K562 (cell line): ENCODE measurements around the gene ZFYVE28. TPM values are rescaled to one million over a fixed set of nuclear protein-coding genes. Genes with fewer than 3 reads are reported as not detected.
A peak's percentile ranks its signal among the peaks of the same experiment; 100 is the strongest.

Experiments used
- ARID2 ChIP-seq: fragments of 450-650 bp; IDR thresholded peaks from 2 replicates; pipeline ENCODE4 v1.6.1; 2017; ENCODE audit warnings: antibody characterized with exemption, mild to moderate bottlenecking
- BDP1 ChIP-seq: IDR thresholded peaks from 3 replicates; pipeline ENCODE4 v1.6.1; 2011; ENCODE audit not compliant: insufficient read length, insufficient read depth
- FUS ChIP-seq: fragments of 200-400 bp; formaldehyde crosslinking; optimal IDR thresholded peaks from 2 replicates; pipeline ENCODE3; 2017; ENCODE audit warnings: low read depth, low read length
- IFI16 ChIP-seq: fragments of 250-450 bp; sonication (Bioruptor Pico); IDR thresholded peaks from 2 replicates; pipeline ENCODE4 v2.1.2; 2022; ENCODE audit warnings: mild to moderate bottlenecking, inconsistent platforms
- KAT7 ChIP-seq: sonication (generic); formaldehyde crosslinking; IDR thresholded peaks from 2 replicates; pipeline ENCODE4 v1.8.0; 2022; ENCODE audit warnings: missing genetic modification reagents, mild to moderate bottlenecking, borderline replicate concordance
- MYBL2 ChIP-seq, 2 experiments: fragments of 450-650 bp in 1 of 2; sonication (generic) in 1 of 2; formaldehyde crosslinking in 1 of 2; IDR thresholded peaks; 2 replicates each; pipeline versions ENCODE4 v1.6.1 to v1.8.1; 2017 to 2022; ENCODE audit warnings: borderline replicate concordance in 1 of 2, inconsistent platforms in 1 of 2, low read depth in 1 of 2, mild to moderate bottlenecking in 1 of 2, missing genetic modification reagents in 1 of 2, moderate library complexity in 1 of 2
- PHTF2 ChIP-seq: fragments of 250-450 bp; sonication (Bioruptor Pico); IDR thresholded peaks from 2 replicates; pipeline ENCODE4 v1.5.0; 2021; ENCODE audit warnings: mild to moderate bottlenecking
- RBM25 ChIP-seq: fragments of 200-400 bp; formaldehyde crosslinking; IDR thresholded peaks from 2 replicates; pipeline ENCODE4 v1.6.1; 2018; ENCODE audit warnings: low read length, low read depth, moderate library complexity; ENCODE audit not compliant: severe bottlenecking
- SMAD2 ChIP-seq: fragments of 150-350 bp; IDR thresholded peaks from 2 replicates; pipeline ENCODE4 v1.6.1; 2014; ENCODE audit warnings: low read depth, mild to moderate bottlenecking, low read length
- SRSF7 ChIP-seq: fragments of 200-400 bp; formaldehyde crosslinking; optimal IDR thresholded peaks from 2 replicates; pipeline ENCODE3; 2017; ENCODE audit warnings: mild to moderate bottlenecking, low read depth, low read length
- ZNF12 ChIP-seq: sonication (generic); formaldehyde crosslinking; IDR thresholded peaks from 2 replicates; pipeline ENCODE4 v1.4.0; 2020; ENCODE audit warnings: mild to moderate bottlenecking, missing genetic modification reagents
- ZNF121 ChIP-seq: sonication (generic); formaldehyde crosslinking; conservative IDR thresholded peaks from 2 replicates; pipeline ENCODE4 v1.8.0; 2022; ENCODE audit warnings: missing genetic modification reagents
- ZNF41 ChIP-seq: fragments of 250-450 bp; sonication (Bioruptor Pico); conservative IDR thresholded peaks from 2 replicates; pipeline ENCODE4 v1.4.0; 2020; ENCODE audit warnings: mild to moderate bottlenecking
- ZNF507 ChIP-seq: conservative IDR thresholded peaks from 2 replicates; pipeline ENCODE4 v1.6.1; 2017; ENCODE audit warnings: missing genetic modification characterization, missing compliant biosample characterization
- ZNF551 ChIP-seq: fragments of 250-450 bp; sonication (Bioruptor Pico); IDR thresholded peaks from 2 replicates; pipeline ENCODE4 v1.5.0; 2021; ENCODE audit warnings: mild to moderate bottlenecking, moderate library complexity
- ZNF76 ChIP-seq: fragments of 250-450 bp; sonication (Bioruptor Pico); IDR thresholded peaks from 2 replicates; pipeline ENCODE4 v1.4.0; 2020; ENCODE audit warnings: mild to moderate bottlenecking, moderate library complexity, borderline replicate concordance
- ZNF778 ChIP-seq: fragments of 450-650 bp; formaldehyde crosslinking; IDR thresholded peaks from 2 replicates; pipeline ENCODE4 v1.4.0; 2020; ENCODE audit warnings: mild to moderate bottlenecking, moderate library complexity
- polyA plus RNA-seq, 8 experiments: library from polyadenylated mRNA; depleted of rRNA in 4 of 8; stranded (reverse) in 5 of 8; unstranded in 3 of 8; fragments of >200 nt; fragmentation: Nextera tagmentation in 2 of 8; fragmentation: Illumina TruSeq in 1 of 8; extraction: Ambion mirVana in 2 of 8; extraction: Trizol in 1 of 8; gene quantifications; 2 replicates each; pipeline versions ENCODE4 v1.2.1 to v1.2.3, GENCODE V29; 2011 to 2014; ENCODE audit warnings: inconsistent platforms in 1 of 8, missing spikeins in 1 of 8
- total RNA-seq, 7 experiments: library from RNA; depleted of rRNA in 6 of 7; stranded (reverse); fragments of >200 nt in 6 of 7; fragmentation: Illumina TruSeq in 2 of 7; extraction: Trizol in 2 of 7; gene quantifications; 2 replicates each; pipeline versions ENCODE4 v1.2.1 to v1.2.3, GENCODE V29; 2011 to 2021; ENCODE audit warnings: low replicate concordance in 1 of 7
- TF ChIP-seq, protein P1 (sequence below), 2 experiments: IDR thresholded peaks; 2 replicates each; pipeline ENCODE4 v1.6.1; 2011; ENCODE audit warnings: borderline replicate concordance in 1 of 2, control low read depth in 1 of 2, low read depth in 1 of 2, low read length in 1 of 2, mild to moderate bottlenecking in 1 of 2, mixed read lengths in 1 of 2, moderate library complexity in 1 of 2; ENCODE audit not compliant: insufficient read depth in 1 of 2, insufficient read length in 1 of 2, poor library complexity in 1 of 2, severe bottlenecking in 1 of 2; ENCODE audit errors: extremely low read depth in 1 of 2
- TF ChIP-seq, protein P2 (sequence below): fragments of 450-650 bp; conservative IDR thresholded peaks from 2 replicates; pipeline ENCODE4 v1.6.1; 2016; ENCODE audit warnings: missing genetic modification characterization, low read depth, mild to moderate bottlenecking, missing compliant biosample characterization, moderate library complexity
- TF ChIP-seq, protein P3 (sequence below): fragments of 450-650 bp; formaldehyde crosslinking; conservative IDR thresholded peaks from 2 replicates; pipeline ENCODE4 v1.4.0; 2022; ENCODE audit warnings: mild to moderate bottlenecking, missing genetic modification characterization
- TF ChIP-seq, protein P4 (sequence below), 2 experiments: IDR thresholded peaks; 2 replicates each; pipeline ENCODE4 v1.6.1; 2012; ENCODE audit warnings: improper control_type of control experiment in 2 of 2, low read depth in 2 of 2, low read length in 2 of 2, borderline replicate concordance in 1 of 2

The ZFYVE28 gene
- total and polyA plus RNA-seq, 9 of the 15 experiments (the other 6 are each of a cell fraction or from before 2014, with no cell fraction given): 1.3 to 24.8 (median 8.9) TPM

DNA sequence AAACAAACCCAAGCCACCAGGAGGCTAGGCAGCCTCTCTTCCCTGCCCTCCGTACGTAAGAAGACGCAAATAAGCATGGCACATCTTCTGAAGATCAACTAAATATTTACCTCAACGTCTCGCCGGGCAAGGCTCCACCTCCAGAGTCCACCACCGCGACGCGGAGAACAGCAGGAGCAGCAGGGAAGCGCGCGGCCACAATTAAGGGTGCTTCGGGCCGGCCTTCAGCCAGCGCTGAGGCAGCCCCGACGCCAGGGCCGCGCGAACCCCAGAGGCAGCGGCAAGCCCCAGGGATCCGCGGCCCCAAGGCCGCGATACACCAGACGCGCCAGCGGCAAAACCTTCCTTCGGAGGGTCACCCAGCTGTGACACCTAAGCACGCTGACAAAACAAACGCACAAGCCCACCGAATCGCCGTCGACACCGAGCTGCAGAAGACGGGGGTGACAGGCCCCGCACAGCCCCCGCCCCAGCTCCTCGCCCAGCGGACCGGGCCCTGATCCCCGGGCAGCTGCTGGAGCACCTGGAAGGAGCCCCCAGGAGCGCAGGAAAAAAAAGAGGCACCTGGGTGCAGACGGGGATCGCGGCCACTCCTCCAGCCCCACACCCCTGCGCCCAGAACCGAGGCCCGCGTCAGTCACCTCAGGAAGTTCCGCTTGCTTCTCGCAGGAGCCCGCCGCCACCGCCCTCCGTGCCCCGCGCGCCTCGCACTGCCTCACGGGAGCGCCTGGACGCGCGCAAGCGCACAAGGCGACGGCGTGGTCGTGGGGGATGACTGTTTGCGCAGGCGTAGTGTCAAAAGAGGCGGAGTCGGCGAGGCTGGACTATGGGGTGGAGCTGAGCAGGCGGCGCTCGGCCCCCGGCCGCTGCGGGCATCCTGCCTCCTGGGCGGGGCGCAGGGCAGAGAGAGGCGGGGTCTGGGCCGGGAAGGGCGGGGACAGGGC lies 176.8 kb downstream of the ZFYVE28 start, which contains the start of the genes HAUS3 and POLN (continued):
- TF ChIP-seq, protein P1, sequence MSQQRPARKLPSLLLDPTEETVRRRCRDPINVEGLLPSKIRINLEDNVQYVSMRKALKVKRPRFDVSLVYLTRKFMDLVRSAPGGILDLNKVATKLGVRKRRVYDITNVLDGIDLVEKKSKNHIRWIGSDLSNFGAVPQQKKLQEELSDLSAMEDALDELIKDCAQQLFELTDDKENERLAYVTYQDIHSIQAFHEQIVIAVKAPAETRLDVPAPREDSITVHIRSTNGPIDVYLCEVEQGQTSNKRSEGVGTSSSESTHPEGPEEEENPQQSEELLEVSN (IDR thresholded peaks at IDR 0.05; ENCODE audit: borderline replicate concordance in 1 of 2, extremely low read depth in 1 of 2, insufficient read depth in 1 of 2, insufficient read length in 1 of 2, low read depth in 1 of 2, low read length in 1 of 2, poor library complexity in 1 of 2, severe bottlenecking in 1 of 2): peak; percentile 43 to 67
- TF ChIP-seq, protein P2, sequence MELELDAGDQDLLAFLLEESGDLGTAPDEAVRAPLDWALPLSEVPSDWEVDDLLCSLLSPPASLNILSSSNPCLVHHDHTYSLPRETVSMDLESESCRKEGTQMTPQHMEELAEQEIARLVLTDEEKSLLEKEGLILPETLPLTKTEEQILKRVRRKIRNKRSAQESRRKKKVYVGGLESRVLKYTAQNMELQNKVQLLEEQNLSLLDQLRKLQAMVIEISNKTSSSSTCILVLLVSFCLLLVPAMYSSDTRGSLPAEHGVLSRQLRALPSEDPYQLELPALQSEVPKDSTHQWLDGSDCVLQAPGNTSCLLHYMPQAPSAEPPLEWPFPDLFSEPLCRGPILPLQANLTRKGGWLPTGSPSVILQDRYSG: no peak
- TF ChIP-seq ZNF12 (CRISPR knock-in tag): peak; percentile 55; the same call in 1 of the 2 replicates
- no peak for TF ChIP-seq PHTF2
- TF ChIP-seq ZNF507: no peak
- no peak for TF ChIP-seq SRSF7
- no peak for TF ChIP-seq IFI16 (CRISPR knock-in tag)
- TF ChIP-seq RBM25: no peak
- TF ChIP-seq BDP1: no peak
- TF ChIP-seq KAT7 (CRISPR knock-in tag): peak; percentile 90
- no peak for TF ChIP-seq MYBL2 (IDR thresholded peaks at IDR 0.05; ENCODE audit: low read depth)
- no peak for TF ChIP-seq MYBL2 (CRISPR knock-in tag; IDR thresholded peaks at IDR 0.05; ENCODE audit: borderline replicate concordance)
- TF ChIP-seq FUS: no peak
- TF ChIP-seq ZNF41: no peak
- TF ChIP-seq ZNF778 (CRISPR knock-in tag): no peak
- no peak for TF ChIP-seq SMAD2
- 0 out of 2 replicates have a peak, but pooled peaks have one; percentile 24 for TF ChIP-seq ARID2
- TF ChIP-seq ZNF76: no peak
- no peak for TF ChIP-seq ZNF551 (CRISPR knock-in tag)
- TF ChIP-seq, protein P3, sequence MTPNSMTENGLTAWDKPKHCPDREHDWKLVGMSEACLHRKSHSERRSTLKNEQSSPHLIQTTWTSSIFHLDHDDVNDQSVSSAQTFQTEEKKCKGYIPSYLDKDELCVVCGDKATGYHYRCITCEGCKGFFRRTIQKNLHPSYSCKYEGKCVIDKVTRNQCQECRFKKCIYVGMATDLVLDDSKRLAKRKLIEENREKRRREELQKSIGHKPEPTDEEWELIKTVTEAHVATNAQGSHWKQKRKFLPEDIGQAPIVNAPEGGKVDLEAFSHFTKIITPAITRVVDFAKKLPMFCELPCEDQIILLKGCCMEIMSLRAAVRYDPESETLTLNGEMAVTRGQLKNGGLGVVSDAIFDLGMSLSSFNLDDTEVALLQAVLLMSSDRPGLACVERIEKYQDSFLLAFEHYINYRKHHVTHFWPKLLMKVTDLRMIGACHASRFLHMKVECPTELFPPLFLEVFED (CRISPR knock-in tag): no peak
- no peak for TF ChIP-seq ZNF121 (CRISPR knock-in tag)
- TF ChIP-seq, protein P4, sequence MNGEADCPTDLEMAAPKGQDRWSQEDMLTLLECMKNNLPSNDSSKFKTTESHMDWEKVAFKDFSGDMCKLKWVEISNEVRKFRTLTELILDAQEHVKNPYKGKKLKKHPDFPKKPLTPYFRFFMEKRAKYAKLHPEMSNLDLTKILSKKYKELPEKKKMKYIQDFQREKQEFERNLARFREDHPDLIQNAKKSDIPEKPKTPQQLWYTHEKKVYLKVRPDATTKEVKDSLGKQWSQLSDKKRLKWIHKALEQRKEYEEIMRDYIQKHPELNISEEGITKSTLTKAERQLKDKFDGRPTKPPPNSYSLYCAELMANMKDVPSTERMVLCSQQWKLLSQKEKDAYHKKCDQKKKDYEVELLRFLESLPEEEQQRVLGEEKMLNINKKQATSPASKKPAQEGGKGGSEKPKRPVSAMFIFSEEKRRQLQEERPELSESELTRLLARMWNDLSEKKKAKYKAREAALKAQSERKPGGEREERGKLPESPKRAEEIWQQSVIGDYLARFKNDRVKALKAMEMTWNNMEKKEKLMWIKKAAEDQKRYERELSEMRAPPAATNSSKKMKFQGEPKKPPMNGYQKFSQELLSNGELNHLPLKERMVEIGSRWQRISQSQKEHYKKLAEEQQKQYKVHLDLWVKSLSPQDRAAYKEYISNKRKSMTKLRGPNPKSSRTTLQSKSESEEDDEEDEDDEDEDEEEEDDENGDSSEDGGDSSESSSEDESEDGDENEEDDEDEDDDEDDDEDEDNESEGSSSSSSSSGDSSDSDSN (IDR thresholded peaks at IDR 0.05; ENCODE audit: borderline replicate concordance in 1 of 2, low read depth in 2 of 2, low read length in 2 of 2): peak in 1 of 2 experiments; percentile 94; a peak in 3 of 4 replicates
